HL-60 (cell line): Measurements from ENCODE around the gene FHIT.

Experiments used
- GABPA ChIP-seq: IDR thresholded peaks from 2 replicates; pipeline ENCODE4 v1.6.1; 2012; ENCODE audit warnings: low read depth
- POLR2AphosphoS5 ChIP-seq: IDR thresholded peaks from 2 replicates; pipeline ENCODE4 v1.6.1; 2012; ENCODE audit warnings: low read depth
- SPI1 ChIP-seq: IDR thresholded peaks from 2 replicates; pipeline ENCODE4 v1.6.1; 2012; ENCODE audit warnings: low read depth, mild to moderate bottlenecking, borderline replicate concordance
- TF ChIP-seq, protein P1 (sequence below): IDR thresholded peaks from one replicate; pipeline ENCODE4 v1.5.1; 2011; ENCODE audit warnings: low read length, control low read depth, inconsistent platforms; ENCODE audit not compliant: insufficient read depth

DNA sequence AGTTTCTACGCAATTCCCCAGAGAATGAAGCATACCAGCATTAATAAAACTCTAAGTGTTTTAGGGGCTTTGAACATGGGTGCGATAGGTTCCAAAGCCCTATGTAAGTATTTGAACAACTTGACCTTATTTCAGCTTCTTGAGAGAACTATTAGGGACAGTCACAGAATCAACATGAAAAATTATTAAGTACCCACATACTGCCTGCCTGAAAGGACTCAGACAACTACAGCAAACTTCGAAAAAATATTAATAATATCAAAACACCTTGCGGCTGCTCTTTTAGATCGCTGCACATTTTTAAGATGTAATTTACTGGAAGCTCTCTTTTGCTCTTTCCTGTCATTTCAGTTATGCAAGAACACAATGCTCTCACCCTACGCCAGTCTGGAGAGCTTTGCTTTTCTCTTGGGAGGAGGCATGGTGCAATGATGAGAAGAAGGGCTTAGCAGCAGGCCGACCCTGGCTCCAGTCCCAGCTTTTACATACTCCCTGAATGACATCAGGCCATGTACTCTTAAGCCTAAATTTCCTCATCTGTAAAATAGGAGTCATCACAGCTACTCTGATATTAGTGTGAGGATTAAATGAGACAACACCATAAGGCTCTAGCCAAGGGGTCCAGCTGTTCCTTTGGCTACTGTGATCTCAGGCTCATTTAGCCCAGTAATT lies 640.7 kb downstream of the FHIT start:
- no peak for TF ChIP-seq GABPA
- TF ChIP-seq, protein P1, sequence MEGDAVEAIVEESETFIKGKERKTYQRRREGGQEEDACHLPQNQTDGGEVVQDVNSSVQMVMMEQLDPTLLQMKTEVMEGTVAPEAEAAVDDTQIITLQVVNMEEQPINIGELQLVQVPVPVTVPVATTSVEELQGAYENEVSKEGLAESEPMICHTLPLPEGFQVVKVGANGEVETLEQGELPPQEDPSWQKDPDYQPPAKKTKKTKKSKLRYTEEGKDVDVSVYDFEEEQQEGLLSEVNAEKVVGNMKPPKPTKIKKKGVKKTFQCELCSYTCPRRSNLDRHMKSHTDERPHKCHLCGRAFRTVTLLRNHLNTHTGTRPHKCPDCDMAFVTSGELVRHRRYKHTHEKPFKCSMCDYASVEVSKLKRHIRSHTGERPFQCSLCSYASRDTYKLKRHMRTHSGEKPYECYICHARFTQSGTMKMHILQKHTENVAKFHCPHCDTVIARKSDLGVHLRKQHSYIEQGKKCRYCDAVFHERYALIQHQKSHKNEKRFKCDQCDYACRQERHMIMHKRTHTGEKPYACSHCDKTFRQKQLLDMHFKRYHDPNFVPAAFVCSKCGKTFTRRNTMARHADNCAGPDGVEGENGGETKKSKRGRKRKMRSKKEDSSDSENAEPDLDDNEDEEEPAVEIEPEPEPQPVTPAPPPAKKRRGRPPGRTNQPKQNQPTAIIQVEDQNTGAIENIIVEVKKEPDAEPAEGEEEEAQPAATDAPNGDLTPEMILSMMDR, result no peak
- no peak for TF ChIP-seq POLR2AphosphoS5
- TF ChIP-seq SPI1, result no peak
